ENCODE data around the gene USP5.

Gene USP5

GRCh38 chr12:6853626-6854025 lies 1.7 kb downstream of the USP5 start:
- TF ChIP-seq, protein P1, sequence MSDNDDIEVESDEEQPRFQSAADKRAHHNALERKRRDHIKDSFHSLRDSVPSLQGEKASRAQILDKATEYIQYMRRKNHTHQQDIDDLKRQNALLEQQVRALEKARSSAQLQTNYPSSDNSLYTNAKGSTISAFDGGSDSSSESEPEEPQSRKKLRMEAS (IDR thresholded peaks at IDR 0.05; ENCODE audit: low read depth, low read length), result no peak
- TF ChIP-seq MYC (IDR thresholded peaks at IDR 0.05; ENCODE audit: low read depth, low read length), result no peak
- TF ChIP-seq, protein P2, sequence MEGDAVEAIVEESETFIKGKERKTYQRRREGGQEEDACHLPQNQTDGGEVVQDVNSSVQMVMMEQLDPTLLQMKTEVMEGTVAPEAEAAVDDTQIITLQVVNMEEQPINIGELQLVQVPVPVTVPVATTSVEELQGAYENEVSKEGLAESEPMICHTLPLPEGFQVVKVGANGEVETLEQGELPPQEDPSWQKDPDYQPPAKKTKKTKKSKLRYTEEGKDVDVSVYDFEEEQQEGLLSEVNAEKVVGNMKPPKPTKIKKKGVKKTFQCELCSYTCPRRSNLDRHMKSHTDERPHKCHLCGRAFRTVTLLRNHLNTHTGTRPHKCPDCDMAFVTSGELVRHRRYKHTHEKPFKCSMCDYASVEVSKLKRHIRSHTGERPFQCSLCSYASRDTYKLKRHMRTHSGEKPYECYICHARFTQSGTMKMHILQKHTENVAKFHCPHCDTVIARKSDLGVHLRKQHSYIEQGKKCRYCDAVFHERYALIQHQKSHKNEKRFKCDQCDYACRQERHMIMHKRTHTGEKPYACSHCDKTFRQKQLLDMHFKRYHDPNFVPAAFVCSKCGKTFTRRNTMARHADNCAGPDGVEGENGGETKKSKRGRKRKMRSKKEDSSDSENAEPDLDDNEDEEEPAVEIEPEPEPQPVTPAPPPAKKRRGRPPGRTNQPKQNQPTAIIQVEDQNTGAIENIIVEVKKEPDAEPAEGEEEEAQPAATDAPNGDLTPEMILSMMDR (IDR thresholded peaks at IDR 0.05; ENCODE audit: low read depth, low read length), result no peak
- TF ChIP-seq POLR2A (IDR thresholded peaks at IDR 0.05; ENCODE audit: extremely low read depth, insufficient read length), result no peak
- DNase-seq (ENCODE audit: low read depth), result no peak
- peak overlapping the region; percentile 89 for H3K4me3 ChIP-seq (ENCODE audit: low read depth, low read length)

GRCh38 chr12:6854036-6854435 lies 2.1 kb downstream of the USP5 start:
- TF ChIP-seq, protein P2 (IDR thresholded peaks at IDR 0.05; ENCODE audit: low read depth, low read length), result no peak
- TF ChIP-seq POLR2A (IDR thresholded peaks at IDR 0.05; ENCODE audit: extremely low read depth, insufficient read length), result no peak
- TF ChIP-seq MYC (IDR thresholded peaks at IDR 0.05; ENCODE audit: low read depth, low read length), result no peak
- TF ChIP-seq, protein P1 (IDR thresholded peaks at IDR 0.05; ENCODE audit: low read depth, low read length), result no peak
- H3K4me3 ChIP-seq (ENCODE audit: low read depth, low read length), result no peak overlapping the region
- no peak for DNase-seq (ENCODE audit: low read depth)

GRCh38 chr12:6855322-6855721 lies 3.4 kb downstream of the USP5 start:
- no peak for DNase-seq (ENCODE audit: low read depth)
- TF ChIP-seq MYC (IDR thresholded peaks at IDR 0.05; ENCODE audit: low read depth, low read length) (no peak), POLR2A (IDR thresholded peaks at IDR 0.05; ENCODE audit: extremely low read depth, insufficient read length) (no peak)
- TF ChIP-seq, protein P2 (IDR thresholded peaks at IDR 0.05; ENCODE audit: low read depth, low read length), result no peak
- TF ChIP-seq, protein P1 (IDR thresholded peaks at IDR 0.05; ENCODE audit: low read depth, low read length), result no peak
- H3K4me3 ChIP-seq (ENCODE audit: low read depth, low read length), result no peak overlapping the region

- no peak overlapping the region for H3K4me3 ChIP-seq (ENCODE audit: low read depth, low read length)
- DNase-seq (ENCODE audit: low read depth), result no peak
- TF ChIP-seq, protein P1 (IDR thresholded peaks at IDR 0.05; ENCODE audit: low read depth, low read length), result no peak
- TF ChIP-seq MYC (IDR thresholded peaks at IDR 0.05; ENCODE audit: low read depth, low read length) (no peak), POLR2A (IDR thresholded peaks at IDR 0.05; ENCODE audit: extremely low read depth, insufficient read length) (no peak)
- TF ChIP-seq, protein P2 (IDR thresholded peaks at IDR 0.05; ENCODE audit: low read depth, low read length), result no peak
These were observed 6.8 kb downstream of the USP5 start for GRCh38 chr12:6858799-6859198.

GRCh38 chr12:6860116-6860515 lies 8.2 kb downstream of the USP5 start:
- TF ChIP-seq POLR2A (IDR thresholded peaks at IDR 0.05; ENCODE audit: extremely low read depth, insufficient read length) (no peak), MYC (IDR thresholded peaks at IDR 0.05; ENCODE audit: low read depth, low read length) (no peak)
- TF ChIP-seq, protein P1 (IDR thresholded peaks at IDR 0.05; ENCODE audit: low read depth, low read length), result no peak
- TF ChIP-seq, protein P2 (IDR thresholded peaks at IDR 0.05; ENCODE audit: low read depth, low read length), result no peak
- DNase-seq (ENCODE audit: low read depth), result no peak
- no peak overlapping the region for H3K4me3 ChIP-seq (ENCODE audit: low read depth, low read length)

Measured in NB4 (cell line).